ENCODE data around the gene NCOA1. TPM values are rescaled to one million over a fixed set of nuclear protein-coding genes. Genes with fewer than 3 reads are reported as not detected.

The NCOA1 gene
- total and polyA plus RNA-seq, 10 of the 15 experiments (the other 5 are each of a cell fraction or from before 2014, with no cell fraction given), result 1.8 to 35.6 (median 6.1) TPM

- TF ChIP-seq, protein P1, sequence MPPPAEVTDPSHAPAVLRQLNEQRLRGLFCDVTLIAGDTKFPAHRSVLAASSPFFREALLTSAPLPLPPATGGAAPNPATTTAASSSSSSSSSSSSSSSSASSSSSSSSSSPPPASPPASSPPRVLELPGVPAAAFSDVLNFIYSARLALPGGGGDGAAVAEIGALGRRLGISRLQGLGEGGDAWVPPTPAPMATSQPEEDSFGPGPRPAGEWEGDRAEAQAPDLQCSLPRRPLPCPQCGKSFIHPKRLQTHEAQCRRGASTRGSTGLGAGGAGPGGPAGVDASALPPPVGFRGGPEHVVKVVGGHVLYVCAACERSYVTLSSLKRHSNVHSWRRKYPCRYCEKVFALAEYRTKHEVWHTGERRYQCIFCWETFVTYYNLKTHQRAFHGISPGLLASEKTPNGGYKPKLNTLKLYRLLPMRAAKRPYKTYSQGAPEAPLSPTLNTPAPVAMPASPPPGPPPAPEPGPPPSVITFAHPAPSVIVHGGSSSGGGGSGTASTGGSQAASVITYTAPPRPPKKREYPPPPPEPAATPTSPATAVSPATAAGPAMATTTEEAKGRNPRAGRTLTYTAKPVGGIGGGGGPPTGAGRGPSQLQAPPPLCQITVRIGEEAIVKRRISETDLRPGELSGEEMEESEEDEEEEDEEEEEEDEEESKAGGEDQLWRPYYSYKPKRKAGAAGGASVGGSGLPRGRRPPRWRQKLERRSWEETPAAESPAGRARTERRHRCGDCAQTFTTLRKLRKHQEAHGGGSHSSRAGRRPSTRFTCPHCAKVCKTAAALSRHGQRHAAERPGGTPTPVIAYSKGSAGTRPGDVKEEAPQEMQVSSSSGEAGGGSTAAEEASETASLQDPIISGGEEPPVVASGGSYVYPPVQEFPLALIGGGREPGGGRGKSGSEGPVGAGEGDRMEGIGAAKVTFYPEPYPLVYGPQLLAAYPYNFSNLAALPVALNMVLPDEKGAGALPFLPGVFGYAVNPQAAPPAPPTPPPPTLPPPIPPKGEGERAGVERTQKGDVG (CRISPR knock-in tag; IDR thresholded peaks at IDR 0.05), result no peak
- peak; percentile 89 to 93 for TF ChIP-seq EP300 (IDR thresholded peaks at IDR 0.05; ENCODE audit: borderline replicate concordance in 1 of 2, control insufficient read depth in 1 of 2, low read depth in 2 of 2, low read length in 2 of 2)
- TF ChIP-seq FOXM1 (IDR thresholded peaks at IDR 0.05; ENCODE audit: low read depth, low read length), result peak; percentile 96; the same call in 1 of the 2 replicates
- TF ChIP-seq HDAC2 (IDR thresholded peaks at IDR 0.05), result no peak
- TF ChIP-seq JUNB (IDR thresholded peaks at IDR 0.05), result peak; percentile 99
- TF ChIP-seq ATF7 (IDR thresholded peaks at IDR 0.05; ENCODE audit: low read depth), result peak; percentile 87
- no peak for TF ChIP-seq E2F8 (IDR thresholded peaks at IDR 0.05; ENCODE audit: low read depth, partially characterized antibody)
- TF ChIP-seq ZNF217 (IDR thresholded peaks at IDR 0.05), result peak; percentile 100
- peak; percentile 50; the same call in 1 of the 2 replicates for TF ChIP-seq CREM (IDR thresholded peaks at IDR 0.05; ENCODE audit: low read depth)
- peak; percentile 67 for TF ChIP-seq SKIL (IDR thresholded peaks at IDR 0.05; ENCODE audit: low read depth, poor library complexity, severe bottlenecking)
- peak; percentile 72; the same call in 1 of the 2 replicates for TF ChIP-seq GATAD2B (conservative IDR thresholded peaks at IDR 0.05; ENCODE audit: low read depth)
- TF ChIP-seq ZNF207 (IDR thresholded peaks at IDR 0.05; ENCODE audit: borderline replicate concordance), result no peak
- TF ChIP-seq REST (IDR thresholded peaks at IDR 0.05; ENCODE audit: low read depth, low read length), result no peak; the same call in 1 of the 2 replicates
- TF ChIP-seq, protein P2, sequence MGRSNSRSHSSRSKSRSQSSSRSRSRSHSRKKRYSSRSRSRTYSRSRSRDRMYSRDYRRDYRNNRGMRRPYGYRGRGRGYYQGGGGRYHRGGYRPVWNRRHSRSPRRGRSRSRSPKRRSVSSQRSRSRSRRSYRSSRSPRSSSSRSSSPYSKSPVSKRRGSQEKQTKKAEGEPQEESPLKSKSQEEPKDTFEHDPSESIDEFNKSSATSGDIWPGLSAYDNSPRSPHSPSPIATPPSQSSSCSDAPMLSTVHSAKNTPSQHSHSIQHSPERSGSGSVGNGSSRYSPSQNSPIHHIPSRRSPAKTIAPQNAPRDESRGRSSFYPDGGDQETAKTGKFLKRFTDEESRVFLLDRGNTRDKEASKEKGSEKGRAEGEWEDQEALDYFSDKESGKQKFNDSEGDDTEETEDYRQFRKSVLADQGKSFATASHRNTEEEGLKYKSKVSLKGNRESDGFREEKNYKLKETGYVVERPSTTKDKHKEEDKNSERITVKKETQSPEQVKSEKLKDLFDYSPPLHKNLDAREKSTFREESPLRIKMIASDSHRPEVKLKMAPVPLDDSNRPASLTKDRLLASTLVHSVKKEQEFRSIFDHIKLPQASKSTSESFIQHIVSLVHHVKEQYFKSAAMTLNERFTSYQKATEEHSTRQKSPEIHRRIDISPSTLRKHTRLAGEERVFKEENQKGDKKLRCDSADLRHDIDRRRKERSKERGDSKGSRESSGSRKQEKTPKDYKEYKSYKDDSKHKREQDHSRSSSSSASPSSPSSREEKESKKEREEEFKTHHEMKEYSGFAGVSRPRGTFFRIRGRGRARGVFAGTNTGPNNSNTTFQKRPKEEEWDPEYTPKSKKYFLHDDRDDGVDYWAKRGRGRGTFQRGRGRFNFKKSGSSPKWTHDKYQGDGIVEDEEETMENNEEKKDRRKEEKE (IDR thresholded peaks at IDR 0.05), result no peak
Measured at GRCh38 chr2:24577481-24577880, 86.4 kb downstream of the NCOA1 start (continued).

Data from GM12878 (cell line).